MM.1S (cell line): Measurements from ENCODE around the gene GPR107.

ENCODE experiments used
- DNase-seq: peaks from one replicate; pipeline ENCODE4 v3.0.0-alpha.2; 2015
- H2AFZ ChIP-seq: fragments of 300-600 bp; sonication (generic); 2 replicates; pipeline ENCODE4 v1.6.0; 2016; ENCODE audit warnings: antibody characterized with exemption, low read length
- H3F3A ChIP-seq: fragments of 300-600 bp; sonication (generic); 2 replicates; pipeline ENCODE4 v1.6.1; 2016; ENCODE audit warnings: mild to moderate bottlenecking, antibody characterized with exemption, low read length, moderate library complexity, mixed read lengths; ENCODE audit not compliant: insufficient read depth
- H3K27ac ChIP-seq: fragments of 300-600 bp; sonication (generic); 2 replicates; pipeline ENCODE4 v1.5.1; 2016; ENCODE audit warnings: mild to moderate bottlenecking, low read length
- H3K27me3 ChIP-seq: fragments of 300-600 bp; sonication (generic); replicated peaks from 2 replicates; pipeline ENCODE4 v1.6.0; 2016; ENCODE audit warnings: low read length; ENCODE audit not compliant: insufficient read depth
- H3K36me3 ChIP-seq: fragments of 300-600 bp; sonication (generic); replicated peaks from 2 replicates; pipeline ENCODE4 v1.6.1; 2016; ENCODE audit warnings: mild to moderate bottlenecking, low read length, mixed read lengths; ENCODE audit not compliant: insufficient read depth
- H3K4me1 ChIP-seq: fragments of 300-600 bp; sonication (generic); 2 replicates; pipeline ENCODE4 v1.6.1; 2016; ENCODE audit warnings: low read length, mixed read lengths
- H3K4me2 ChIP-seq: fragments of 300-600 bp; sonication (generic); 2 replicates; pipeline ENCODE4 v1.6.0; 2016; ENCODE audit warnings: low read depth, low read length
- H3K4me3 ChIP-seq: fragments of 300-600 bp; sonication (generic); 2 replicates; pipeline ENCODE4 v1.5.1; 2016; ENCODE audit warnings: low read length, mixed read lengths
- H3K79me2 ChIP-seq: fragments of 300-600 bp; sonication (generic); 2 replicates; pipeline ENCODE4 v1.6.1; 2016; ENCODE audit warnings: mixed run types, low read length, mixed read lengths
- H3K9ac ChIP-seq: fragments of 300-600 bp; sonication (generic); 2 replicates; pipeline ENCODE4 v1.6.1; 2016; ENCODE audit warnings: low read length, mixed read lengths
- H3K9me2 ChIP-seq: fragments of 300-600 bp; sonication (generic); replicated peaks from 2 replicates; pipeline ENCODE4 v1.6.1; 2016; ENCODE audit warnings: mild to moderate bottlenecking, low read length, mixed read lengths; ENCODE audit not compliant: insufficient read depth
- H3K9me3 ChIP-seq: fragments of 300-600 bp; sonication (generic); replicated peaks from 2 replicates; pipeline ENCODE4 v1.6.1; 2016; ENCODE audit warnings: mild to moderate bottlenecking, low read length, mixed read lengths; ENCODE audit not compliant: insufficient read depth
- H4K20me1 ChIP-seq: fragments of 300-600 bp; sonication (generic); 2 replicates; pipeline ENCODE4 v1.6.1; 2016; ENCODE audit warnings: mild to moderate bottlenecking, low read length, moderate library complexity, mixed read lengths; ENCODE audit not compliant: insufficient read depth
- CTCF ChIP-seq: fragments of 300-600 bp; sonication (generic); IDR thresholded peaks from 2 replicates; pipeline ENCODE4 v1.5.1; 2016; ENCODE audit warnings: antibody characterized with exemption, low read length, mixed read lengths
- EZH2 ChIP-seq: fragments of 300-600 bp; sonication (generic); optimal IDR thresholded peaks from 2 replicates; pipeline ENCODE3; 2017; ENCODE audit warnings: low read depth, mild to moderate bottlenecking, antibody characterized with exemption, low read length, mixed read lengths
- EZH2phosphoT487 ChIP-seq: fragments of 300-600 bp; sonication (generic); IDR thresholded peaks from 2 replicates; pipeline ENCODE4 v1.6.1; 2018; ENCODE audit warnings: antibody characterized with exemption, low read length

Gene GPR107

GRCh38 chr9:130172858-130173665 is 119.4 kb downstream of the GPR107 start:
- no peak overlapping the region for H3K9ac ChIP-seq
- no peaks in the 10 kb centered on the region for H3K79me2 ChIP-seq
- no peaks in the 10 kb centered on the region for H3K4me1 ChIP-seq
- H3K9me2 ChIP-seq, result no peaks in the 10 kb centered on the region
- no peaks in the 10 kb centered on the region for H3F3A ChIP-seq
- H4K20me1 ChIP-seq, result no peaks in the 10 kb centered on the region
- no peak overlapping the region for H3K4me2 ChIP-seq
- TF ChIP-seq EZH2phosphoT487 (no peak), CTCF (no peak), EZH2 (no peak)
- no peaks in the 10 kb centered on the region for H3K9me3 ChIP-seq
- H3K27me3 ChIP-seq, result peaks cover 87% of the 10 kb centered on the region
- H2AFZ ChIP-seq, result no peak overlapping the region
- no peak overlapping the region for H3K4me3 ChIP-seq
- no peaks in the 10 kb centered on the region for H3K36me3 ChIP-seq
- DNase-seq, result no peak
- no peak overlapping the region for H3K27ac ChIP-seq

GRCh38 chr9:130173666-130173983 is 119.9 kb downstream of the GPR107 start:
- H3F3A ChIP-seq, result no peaks in the 10 kb centered on the region
- H3K27me3 ChIP-seq, result peaks cover 86% of the 10 kb centered on the region
- no peak overlapping the region for H3K4me2 ChIP-seq
- no peaks in the 10 kb centered on the region for H3K4me1 ChIP-seq
- H3K9me3 ChIP-seq, result no peaks in the 10 kb centered on the region
- H3K79me2 ChIP-seq, result no peaks in the 10 kb centered on the region
- TF ChIP-seq EZH2phosphoT487 (no peak), CTCF (no peak), EZH2 (no peak)
- no peaks in the 10 kb centered on the region for H4K20me1 ChIP-seq
- DNase-seq, result no peak
- H3K9ac ChIP-seq, result no peak overlapping the region
- H3K36me3 ChIP-seq, result no peaks in the 10 kb centered on the region
- no peak overlapping the region for H3K27ac ChIP-seq
- no peaks in the 10 kb centered on the region for H3K9me2 ChIP-seq
- H2AFZ ChIP-seq, result no peak overlapping the region
- H3K4me3 ChIP-seq, result no peak overlapping the region

- Histone ChIP-seq H3K27me3 (peaks cover 82% of the 10 kb centered on the region), H3K4me2 (no peak overlapping the region), H3K4me1 (no peaks in the 10 kb centered on the region), H3K9ac (no peak overlapping the region), H3K27ac (no peak overlapping the region), H3K36me3 (no peaks in the 10 kb centered on the region), H2AFZ (no peak overlapping the region), H3K79me2 (no peaks in the 10 kb centered on the region), H3K9me2 (no peaks in the 10 kb centered on the region), H4K20me1 (no peaks in the 10 kb centered on the region), H3F3A (no peaks in the 10 kb centered on the region), H3K9me3 (no peaks in the 10 kb centered on the region), H3K4me3 (no peak overlapping the region)
- no peak for DNase-seq
- TF ChIP-seq EZH2phosphoT487 (no peak), CTCF (no peak), EZH2 (no peak)
Measured at GRCh38 chr9:130174025-130174424, 120.3 kb downstream of the GPR107 start.
